Measurements from ENCODE around the gene OR6S1.

The OR6S1 gene

GRCh38 chr14:20632448-20632830, 9.1 kb downstream of the OR6S1 start:
- in situ Hi-C loops (cut with HindIII; ENCODE audit: low sequenced_read_pairs), result no loop called here
- H3K4me3 ChIP-seq (ENCODE audit: low read depth, low read length), result peak overlapping the region; percentile 30
- DNase-seq (ENCODE audit: low read depth, low spot score), result no peak
- no peak for TF ChIP-seq CTCF (IDR thresholded peaks at IDR 0.05; ENCODE audit: low read depth, low read length)

- peak; percentile 61 for DNase-seq (ENCODE audit: low read depth, low spot score)
- peak overlapping the region; percentile 30 for H3K4me3 ChIP-seq (ENCODE audit: low read depth, low read length)
- no peak for TF ChIP-seq CTCF (IDR thresholded peaks at IDR 0.05; ENCODE audit: low read depth, low read length)
- in situ Hi-C loops (cut with HindIII; ENCODE audit: low sequenced_read_pairs), result no loop called here
Observed at GRCh38 chr14:20631880-20632389, 9.6 kb downstream of the OR6S1 start.

- peak; percentile 58 for DNase-seq (ENCODE audit: low read depth, low spot score)
- in situ Hi-C loops (cut with HindIII; ENCODE audit: low sequenced_read_pairs), result no loop called here
- peak overlapping the region; percentile 42 for H3K4me3 ChIP-seq (ENCODE audit: low read depth, low read length)
- TF ChIP-seq CTCF (IDR thresholded peaks at IDR 0.05; ENCODE audit: low read depth, low read length), result no peak
Observed at GRCh38 chr14:20631023-20631879, 10.2 kb downstream of the OR6S1 start.

- TF ChIP-seq CTCF (IDR thresholded peaks at IDR 0.05; ENCODE audit: low read depth, low read length), result no peak
- peak overlapping the region; percentile 42 for H3K4me3 ChIP-seq (ENCODE audit: low read depth, low read length)
- in situ Hi-C loops (cut with HindIII; ENCODE audit: low sequenced_read_pairs), result no loop called here
- peak; percentile 37 for DNase-seq (ENCODE audit: low read depth, low spot score)
Observed at GRCh38 chr14:20630340-20631022, 11.0 kb downstream of the OR6S1 start.

- in situ Hi-C loops (cut with HindIII; ENCODE audit: low sequenced_read_pairs), result no loop called here
- DNase-seq (ENCODE audit: low read depth, low spot score), result no peak
- H3K4me3 ChIP-seq (ENCODE audit: low read depth, low read length), result no peak overlapping the region
- no peak for TF ChIP-seq CTCF (IDR thresholded peaks at IDR 0.05; ENCODE audit: low read depth, low read length)
Observed at GRCh38 chr14:20628063-20628854, 13.2 kb downstream of the OR6S1 start.

GRCh38 chr14:20627346-20628027, 14.0 kb downstream of the OR6S1 start:
- no peak overlapping the region for H3K4me3 ChIP-seq (ENCODE audit: low read depth, low read length)
- DNase-seq (ENCODE audit: low read depth, low spot score), result no peak
- no peak for TF ChIP-seq CTCF (IDR thresholded peaks at IDR 0.05; ENCODE audit: low read depth, low read length)
- in situ Hi-C loops (cut with HindIII; ENCODE audit: low sequenced_read_pairs), result no loop called here

All from astrocyte of the spinal cord (primary cell).